GM21737 (cell line): ENCODE data around the gene PSMB5.

Experiments
- ATAC-seq: cut with Tn5 transposase; IDR thresholded peaks from one replicate; pipeline ENCODE4 v1.9.1; 2021; ENCODE audit warnings: mild to moderate bottlenecking, moderate library complexity; ENCODE audit not compliant: unreplicated experiment

PSMB5 gene

GRCh38 chr14:22976620-22977433, 57.9 kb downstream of the PSMB5 start:
- ATAC-seq: no peak
